Effector memory CD4-positive, alpha-beta T cell (primary cell): ENCODE data around the gene EFCAB14.
"Not testable (repeated sequence)": the region's sequence is repeated elsewhere in the genome, so short reads cannot be mapped to it uniquely, and the experiment has no call there.

Experiments
- DNase-seq, 3 donors: peaks; one replicate each; pipeline ENCODE4 v3.0.0-alpha.2; 2020
- H3K27ac ChIP-seq: 2 replicates; pipeline ENCODE4 v1.7.0; 2013; ENCODE audit warnings: mild to moderate bottlenecking, low read length, moderate library complexity; ENCODE audit not compliant: insufficient read depth, poor library complexity, severe bottlenecking
- H3K27me3 ChIP-seq: replicated peaks from 2 replicates; pipeline ENCODE4 v1.7.0; 2013; ENCODE audit warnings: mild to moderate bottlenecking, low read length; ENCODE audit not compliant: insufficient read depth, control insufficient read depth, poor library complexity, severe bottlenecking
- H3K36me3 ChIP-seq: 2 replicates; pipeline ENCODE4 v1.7.0; 2013; ENCODE audit warnings: mild to moderate bottlenecking, low read length, moderate library complexity; ENCODE audit not compliant: control insufficient read depth, insufficient read depth
- H3K4me1 ChIP-seq: 2 replicates; pipeline ENCODE4 v1.7.0; 2013; ENCODE audit warnings: low read length, mild to moderate bottlenecking; ENCODE audit not compliant: control insufficient read depth, insufficient read depth, poor library complexity, severe bottlenecking
- H3K4me3 ChIP-seq: 2 replicates; pipeline ENCODE4 v1.7.0; 2013; ENCODE audit warnings: low read length, low read depth, mild to moderate bottlenecking; ENCODE audit not compliant: insufficient read depth, poor library complexity, severe bottlenecking
- H3K9me3 ChIP-seq: 2 replicates; pipeline ENCODE4 v1.7.0; 2013; ENCODE audit warnings: mild to moderate bottlenecking, low read length, moderate library complexity; ENCODE audit not compliant: control insufficient read depth

EFCAB14 gene

GRCh38 chr1:46659307-46659870 is 59.5 kb downstream of the EFCAB14 start:
- Histone ChIP-seq H3K27ac (no peak overlapping the region), H3K4me1 (no peaks in the 10 kb centered on the region), H3K9me3 (no peaks in the 10 kb centered on the region), H3K27me3 (no peaks in the 10 kb centered on the region), H3K36me3 (peaks cover 41% of the 10 kb centered on the region), H3K4me3 (no peak overlapping the region)
- no peak for DNase-seq

GRCh38 chr1:46657775-46658174 is 61.1 kb downstream of the EFCAB14 start:
- no peak for DNase-seq
- no peaks in the 10 kb centered on the region for H3K4me1 ChIP-seq
- no peaks in the 10 kb centered on the region for H3K27me3 ChIP-seq
- H3K27ac ChIP-seq: no peak overlapping the region
- H3K9me3 ChIP-seq: no peaks in the 10 kb centered on the region
- H3K36me3 ChIP-seq: peaks cover 33% of the 10 kb centered on the region
- no peak overlapping the region for H3K4me3 ChIP-seq

DNA sequence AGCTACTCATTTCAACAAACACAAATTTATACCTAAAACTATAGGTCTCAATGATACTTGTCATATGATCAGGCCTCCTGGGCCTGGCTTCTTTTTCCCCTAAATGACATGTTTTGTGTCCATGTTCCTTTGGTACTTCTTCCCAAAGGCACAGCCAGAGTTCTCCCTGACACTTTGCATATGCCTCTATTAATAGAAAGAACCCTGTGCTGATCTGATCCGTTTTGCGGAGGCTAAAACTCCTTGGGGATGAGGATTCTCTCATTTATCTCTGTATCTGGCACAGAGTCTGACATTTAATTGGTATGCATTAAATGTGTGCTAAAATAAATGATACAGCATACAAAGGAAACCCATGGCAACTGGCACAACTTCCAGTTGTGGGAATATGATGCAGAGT is 62.3 kb downstream of the EFCAB14 start:
- H3K27ac ChIP-seq: no peak overlapping the region
- H3K4me3 ChIP-seq: no peak overlapping the region
- no peaks in the 10 kb centered on the region for H3K9me3 ChIP-seq
- H3K4me1 ChIP-seq: no peaks in the 10 kb centered on the region
- DNase-seq: no peak
- H3K27me3 ChIP-seq: no peaks in the 10 kb centered on the region
- peaks cover 40% of the 10 kb centered on the region for H3K36me3 ChIP-seq

DNA sequence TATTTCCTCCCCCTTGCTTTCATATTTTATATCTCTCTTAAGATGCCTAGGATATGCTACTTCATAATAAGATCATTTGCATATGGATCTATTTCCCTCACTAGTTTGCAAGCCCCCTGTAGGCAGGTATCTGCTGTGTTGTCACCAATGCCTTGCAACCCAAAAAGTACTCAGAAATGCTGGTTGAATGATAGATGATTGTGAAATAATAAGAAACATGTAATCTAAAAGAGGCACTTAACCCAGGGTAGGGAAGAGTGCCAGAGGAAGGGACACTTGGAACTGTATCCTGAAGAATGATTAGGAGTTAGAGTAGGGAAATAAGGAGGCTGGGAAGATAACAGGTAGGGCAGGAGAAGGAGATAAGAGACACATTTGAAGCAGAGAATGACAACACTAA is 63.1 kb downstream of the EFCAB14 start:
- Histone ChIP-seq H3K36me3 (peaks cover 40% of the 10 kb centered on the region), H3K9me3 (no peaks in the 10 kb centered on the region), H3K4me3 (no peak overlapping the region), H3K27me3 (no peaks in the 10 kb centered on the region), H3K4me1 (no peaks in the 10 kb centered on the region), H3K27ac (no peak overlapping the region)
- no peak for DNase-seq

DNA sequence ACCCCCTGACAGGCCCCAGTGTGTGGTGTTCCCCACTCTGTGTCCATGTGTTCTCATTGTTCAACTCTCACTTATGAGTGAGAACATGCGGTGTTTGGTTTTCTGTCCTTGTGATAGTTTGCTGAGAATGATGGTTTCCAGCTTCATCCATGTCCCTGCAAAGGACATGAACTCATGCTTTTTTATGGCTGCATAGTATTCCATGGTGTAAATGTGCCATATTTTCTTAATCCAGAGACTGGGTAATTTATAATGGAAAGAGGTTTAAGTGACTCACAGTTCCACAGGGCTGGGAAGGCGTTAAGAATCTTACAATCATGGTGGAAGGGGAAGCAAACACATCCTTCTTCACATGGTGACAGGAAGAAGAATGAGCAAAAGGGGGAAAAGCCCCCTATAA is 64.2 kb downstream of the EFCAB14 start:
- H3K9me3 ChIP-seq, H3K4me3 ChIP-seq, H3K27ac ChIP-seq, H3K4me1 ChIP-seq, DNase-seq, H3K27me3 ChIP-seq: not testable (repeated sequence)
- peaks cover 49% of the 10 kb centered on the region for H3K36me3 ChIP-seq

GRCh38 chr1:46654012-46654411 is 64.9 kb downstream of the EFCAB14 start:
- Histone ChIP-seq H3K36me3 (peaks cover 54% of the 10 kb centered on the region), H3K9me3 (no peaks in the 10 kb centered on the region), H3K4me1 (no peaks in the 10 kb centered on the region), H3K4me3 (no peak overlapping the region), H3K27ac (no peak overlapping the region), H3K27me3 (no peaks in the 10 kb centered on the region)
- no peak for DNase-seq

DNA sequence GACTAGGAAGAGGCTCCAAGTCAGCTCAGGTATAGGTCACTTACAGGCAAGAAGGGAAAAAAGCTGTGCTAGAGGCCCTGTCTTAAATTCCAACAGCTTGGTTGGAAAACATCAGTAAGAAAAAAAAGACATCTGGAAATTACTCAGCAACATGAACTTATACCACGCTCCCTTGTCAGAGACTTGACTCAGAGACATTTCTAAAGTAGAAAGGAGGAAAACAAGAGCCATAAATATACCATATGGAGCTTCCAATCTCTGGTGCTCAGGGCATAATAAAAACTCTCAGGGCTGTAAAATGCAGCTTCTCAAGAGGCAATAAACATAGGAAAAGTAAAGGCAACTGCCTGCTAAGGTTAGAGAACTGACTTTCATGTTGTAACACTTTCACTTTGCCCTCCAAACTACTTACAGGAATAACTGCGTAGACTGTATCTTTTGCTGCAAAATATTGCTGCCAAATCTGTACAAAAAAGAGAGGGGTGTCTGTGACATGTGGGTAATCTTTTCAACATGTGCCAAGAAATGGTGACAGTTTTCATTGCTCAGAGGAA is 65.4 kb downstream of the EFCAB14 start:
- Histone ChIP-seq H3K36me3 (peaks cover 53% of the 10 kb centered on the region), H3K27ac (no peak overlapping the region), H3K27me3 (no peaks in the 10 kb centered on the region), H3K4me3 (no peak overlapping the region), H3K4me1 (no peaks in the 10 kb centered on the region), H3K9me3 (no peaks in the 10 kb centered on the region)
- no peak for DNase-seq

DNA sequence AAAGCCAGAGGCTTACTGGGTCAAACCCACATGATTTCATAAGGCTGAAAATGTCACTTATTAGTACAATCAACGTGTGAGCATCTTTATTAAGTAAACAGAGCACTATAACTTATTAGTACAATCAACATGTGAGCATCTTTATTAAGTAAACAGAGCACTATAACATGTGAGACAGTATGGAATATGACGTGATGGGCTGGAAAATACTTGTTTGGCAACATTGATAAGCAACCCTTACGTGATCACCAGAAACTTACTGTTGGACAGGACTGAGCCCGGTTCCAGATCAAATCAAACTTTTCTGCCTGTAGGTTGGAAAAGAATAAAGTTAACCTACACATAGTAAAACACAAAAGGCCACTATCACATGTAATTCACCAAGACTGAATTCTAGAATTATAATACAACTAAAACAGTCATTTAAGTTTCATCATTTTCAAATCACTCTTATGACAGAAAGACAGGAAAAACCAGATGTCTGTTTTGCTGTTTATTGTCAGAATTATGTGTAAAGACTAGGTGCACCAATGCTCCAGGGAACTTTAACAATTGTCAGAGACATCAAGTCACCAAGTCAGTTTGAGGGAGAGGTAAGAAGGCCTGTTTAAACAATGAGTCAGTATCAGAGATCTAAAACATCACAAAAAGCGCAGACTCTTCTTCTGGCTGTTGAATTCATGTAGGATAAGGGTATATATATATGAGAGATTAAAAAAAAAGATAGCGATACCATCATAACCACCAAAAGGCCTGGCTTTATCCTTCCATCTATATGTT is 66.4 kb downstream of the EFCAB14 start:
- DNase-seq: no peak
- Histone ChIP-seq H3K36me3 (peaks cover 47% of the 10 kb centered on the region), H3K4me1 (no peaks in the 10 kb centered on the region)

DNA sequence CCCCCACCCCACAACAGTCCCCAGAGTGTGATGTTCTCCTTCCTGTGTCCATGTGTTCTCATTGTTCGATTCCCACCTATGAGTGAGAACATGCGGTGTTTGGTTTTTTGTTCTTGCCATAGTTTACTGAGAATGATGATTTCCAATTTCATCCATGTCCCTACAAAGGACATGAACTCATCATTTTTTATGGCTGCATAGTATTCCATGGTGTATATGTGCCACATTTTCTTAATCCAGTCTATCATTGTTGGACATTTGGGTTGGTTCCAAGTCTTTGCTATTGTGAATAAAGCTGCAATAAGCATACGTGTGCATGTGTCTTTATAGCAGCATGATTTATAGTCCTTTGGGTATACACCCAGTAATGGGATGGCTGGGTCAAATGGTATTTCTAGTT is 67.8 kb downstream of the EFCAB14 start:
- peaks cover 37% of the 10 kb centered on the region for H3K36me3 ChIP-seq
- not testable (repeated sequence) for DNase-seq, H3K27ac ChIP-seq, H3K27me3 ChIP-seq, H3K4me3 ChIP-seq, H3K9me3 ChIP-seq, H3K4me1 ChIP-seq

More for the DNA sequence above, 66.4 kb downstream of the EFCAB14 start:
- Histone ChIP-seq H3K27ac (no peak overlapping the region), H3K9me3 (no peaks in the 10 kb centered on the region), H3K4me3 (no peak overlapping the region), H3K27me3 (no peaks in the 10 kb centered on the region)

DNA sequence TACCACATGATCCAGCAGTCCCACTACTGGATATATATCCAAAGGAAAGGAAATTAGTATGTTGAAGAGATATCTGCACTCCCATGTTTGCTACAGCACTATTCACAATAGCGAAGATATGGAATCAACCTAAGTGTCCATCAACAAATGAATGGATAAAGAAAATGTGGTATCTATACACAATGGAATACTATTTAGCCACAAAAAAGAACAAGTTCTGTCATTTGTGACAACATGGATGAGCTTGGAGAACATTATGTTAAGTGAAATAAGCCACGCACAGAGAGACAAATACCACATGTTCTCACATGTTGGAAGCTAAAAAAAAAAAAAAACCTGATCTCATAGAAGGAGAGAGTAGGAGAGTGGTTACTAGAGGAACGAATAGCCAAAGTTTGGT is 68.4 kb downstream of the EFCAB14 start:
- Histone ChIP-seq H3K36me3 (peaks cover 31% of the 10 kb centered on the region), H3K4me1 (no peaks in the 10 kb centered on the region), H3K4me3 (no peak overlapping the region), H3K27ac (no peak overlapping the region), H3K9me3 (no peaks in the 10 kb centered on the region), H3K27me3 (no peaks in the 10 kb centered on the region)
- DNase-seq: no peak
